Fibroblast of peridontal ligament (primary cell): Measurements from ENCODE around the gene ZFPL1.
"Not testable (repeated sequence)": the region's sequence is repeated elsewhere in the genome, so short reads cannot be mapped to it uniquely, and the experiment has no call there.

Experiments used
- DNase-seq: peaks from one replicate; pipeline ENCODE4 v3.0.0-alpha.2; 2010; ENCODE audit errors: extremely low read depth

ZFPL1 gene

GRCh38 chr11:65114538-65115171 is 30.6 kb downstream of the ZFPL1 start:
- no peak for DNase-seq

- DNase-seq, result no peak
Observed at GRCh38 chr11:65115361-65116082, 31.5 kb downstream of the ZFPL1 start.

GRCh38 chr11:65116370-65117205 is 32.6 kb downstream of the ZFPL1 start:
- no peak for DNase-seq

- DNase-seq, result peak; percentile 98
Observed at GRCh38 chr11:65117206-65118096, 33.4 kb downstream of the ZFPL1 start, which contains the start of gene ZNHIT2. Gene ZNHIT2 (minus strand): TSS chr11:65117701. CDS start chr11:65117653, 48 bp downstream.

GRCh38 chr11:65118097-65118837 is 34.2 kb downstream of the ZFPL1 start:
- DNase-seq, result no peak

GRCh38 chr11:65118891-65119669 is 35.1 kb downstream of the ZFPL1 start:
- DNase-seq, result not testable (repeated sequence)

GRCh38 chr11:65119670-65119995 is 35.6 kb downstream of the ZFPL1 start:
- DNase-seq, result no peak

GRCh38 chr11:65120831-65121230 is 36.8 kb downstream of the ZFPL1 start:
- DNase-seq, result no peak

GRCh38 chr11:65121447-65121864 is 37.4 kb downstream of the ZFPL1 start:
- DNase-seq, result no peak

- DNase-seq, result peak; percentile 93
Observed at GRCh38 chr11:65121865-65122696, 38.1 kb downstream of the ZFPL1 start, which contains the start of the genes FAU and MRPL49. Gene FAU (minus strand): TSS chr11:65122134. CDS start chr11:65121813, 321 bp downstream. Gene MRPL49 (plus strand): TSS chr11:65122321. CDS start chr11:65122347, 26 bp downstream.

GRCh38 chr11:65124480-65125196 is 40.6 kb downstream of the ZFPL1 start:
- DNase-seq, result no peak

GRCh38 chr11:65125197-65126056 is 41.4 kb downstream of the ZFPL1 start:
- DNase-seq, result no peak

GRCh38 chr11:65126624-65127274 is 42.7 kb downstream of the ZFPL1 start:
- DNase-seq, result no peak

GRCh38 chr11:65127473-65128181 is 43.6 kb downstream of the ZFPL1 start:
- DNase-seq, result no peak

GRCh38 chr11:65128182-65129145 is 44.4 kb downstream of the ZFPL1 start:
- DNase-seq, result no peak
